CD4-positive, alpha-beta T cell (primary cell): Measurements from ENCODE around the gene TACSTD2. TPM values are rescaled to one million over a fixed set of nuclear protein-coding genes. Genes with fewer than 3 reads are reported as not detected.
A peak's percentile ranks its signal among the peaks of the same experiment; 100 is the strongest.

ENCODE experiments used
- ATAC-seq: fragments of 200-7000 bp; cut with Tn5 transposase; one replicate; pipeline ENCODE4 v1.10.0; 2022; ENCODE audit warnings: mild to moderate bottlenecking; ENCODE audit not compliant: poor library complexity
- CTCF ChIA-PET: fragments of 350-600 bp; sonication (Branson Sonifier 250); formaldehyde crosslinking; loops from one replicate; lab custom pipeline; 2021; ENCODE audit warnings: antibody characterized with exemption, inconsistent platforms; lab: Charles Lee
- POLR2A ChIA-PET: fragments of 350-600 bp; sonication (Branson Sonifier 250); formaldehyde crosslinking; loops from one replicate; lab custom pipeline; 2021; ENCODE audit warnings: antibody characterized with exemption, inconsistent platforms; lab: Charles Lee
- DNase-seq, 14 experiments: peaks; one replicate each; pipeline ENCODE4 v3.0.0-alpha.2; 2013 to 2020; ENCODE audit warnings: mixed read lengths in 2 of 14
- H3K27ac ChIP-seq, 2 donors: one replicate each; pipeline versions ENCODE4 v1.5.1 to v1.7.0; 2013; ENCODE audit warnings: low read length in 2 of 2, low read depth in 1 of 2, mild to moderate bottlenecking in 1 of 2
- H3K27me3 ChIP-seq, 2 experiments: 1 replicate in 1 of 2; 2 replicates in 1 of 2; pipeline versions ENCODE4 v1.6.1 to v1.7.0; 2013; ENCODE audit warnings: low read length in 2 of 2, control low read depth in 1 of 2, mild to moderate bottlenecking in 1 of 2, moderate library complexity in 1 of 2; ENCODE audit not compliant: insufficient read depth in 2 of 2, control insufficient read depth in 1 of 2
- H3K36me3 ChIP-seq: one replicate; pipeline ENCODE4 v1.6.1; 2013; ENCODE audit warnings: low read length, control low read depth; ENCODE audit not compliant: insufficient read depth
- H3K4me1 ChIP-seq: one replicate; pipeline ENCODE4 v1.6.1; 2013; ENCODE audit warnings: low read length, control low read depth; ENCODE audit not compliant: insufficient read depth
- H3K4me3 ChIP-seq: one replicate; pipeline ENCODE4 v1.5.1; 2013; ENCODE audit warnings: mild to moderate bottlenecking, low read length, moderate library complexity
- H3K9me3 ChIP-seq, 2 experiments: 1 replicate in 1 of 2; 2 replicates in 1 of 2; pipeline versions ENCODE4 v1.6.1 to v1.7.0; 2013; ENCODE audit warnings: low read length in 2 of 2, mild to moderate bottlenecking in 2 of 2, control low read depth in 1 of 2, moderate library complexity in 1 of 2; ENCODE audit not compliant: control insufficient read depth in 1 of 2, insufficient read depth in 1 of 2
- H3K27ac Mint-ChIP-seq: one replicate; pipeline ENCODE4 v1.8.0; 2020; ENCODE audit warnings: mixed read lengths
- H3K27me3 Mint-ChIP-seq: one replicate; pipeline ENCODE4 v1.8.0; 2021; ENCODE audit warnings: mixed read lengths
- H3K36me3 Mint-ChIP-seq: one replicate; pipeline ENCODE4 v1.8.0; 2021; ENCODE audit warnings: low read depth, mixed read lengths
- H3K4me1 Mint-ChIP-seq: one replicate; pipeline ENCODE4 v1.8.0; 2021; ENCODE audit warnings: low read depth, mixed read lengths
- H3K4me3 Mint-ChIP-seq: one replicate; pipeline ENCODE4 v1.8.0; 2020; ENCODE audit warnings: mild to moderate bottlenecking, mixed read lengths
- H3K9me3 Mint-ChIP-seq: one replicate; pipeline ENCODE4 v1.8.0; 2020; ENCODE audit warnings: mixed read lengths
- CTCF ChIP-seq: fragments of 200-600 bp; IDR thresholded peaks from one replicate; pipeline ENCODE4 v1.8.0; 2022; ENCODE audit warnings: antibody characterized with exemption, mild to moderate bottlenecking
- intact Hi-C, 2 experiments: fragments of 100-400 bp; cut with DNase I in 1 of 2; cut with micrococcal nuclease in 1 of 2; formaldehyde crosslinking; loops; one replicate each; pipeline versions ENCODE4 v1.15.1 to v1.9.0; 2023 to 2025; cut with DNase I, micrococcal nuclease
- total RNA-seq, 174 experiments: library from RNA in 2 of 174; stranded (reverse) in 2 of 174; gene quantifications; one replicate each; pipeline ENCODE4 v1.2.3 and lab custom pipeline; 2021 to 2026

The TACSTD2 gene
- total RNA-seq, 2 experiments from 2014 or later = 0.36 TPM

- ATAC-seq = no peak
- no peak overlapping the region for H3K27ac Mint-ChIP-seq
Measured at GRCh38 chr1:58620259-58620658, 43.2 kb upstream of the TACSTD2 start.

DNA sequence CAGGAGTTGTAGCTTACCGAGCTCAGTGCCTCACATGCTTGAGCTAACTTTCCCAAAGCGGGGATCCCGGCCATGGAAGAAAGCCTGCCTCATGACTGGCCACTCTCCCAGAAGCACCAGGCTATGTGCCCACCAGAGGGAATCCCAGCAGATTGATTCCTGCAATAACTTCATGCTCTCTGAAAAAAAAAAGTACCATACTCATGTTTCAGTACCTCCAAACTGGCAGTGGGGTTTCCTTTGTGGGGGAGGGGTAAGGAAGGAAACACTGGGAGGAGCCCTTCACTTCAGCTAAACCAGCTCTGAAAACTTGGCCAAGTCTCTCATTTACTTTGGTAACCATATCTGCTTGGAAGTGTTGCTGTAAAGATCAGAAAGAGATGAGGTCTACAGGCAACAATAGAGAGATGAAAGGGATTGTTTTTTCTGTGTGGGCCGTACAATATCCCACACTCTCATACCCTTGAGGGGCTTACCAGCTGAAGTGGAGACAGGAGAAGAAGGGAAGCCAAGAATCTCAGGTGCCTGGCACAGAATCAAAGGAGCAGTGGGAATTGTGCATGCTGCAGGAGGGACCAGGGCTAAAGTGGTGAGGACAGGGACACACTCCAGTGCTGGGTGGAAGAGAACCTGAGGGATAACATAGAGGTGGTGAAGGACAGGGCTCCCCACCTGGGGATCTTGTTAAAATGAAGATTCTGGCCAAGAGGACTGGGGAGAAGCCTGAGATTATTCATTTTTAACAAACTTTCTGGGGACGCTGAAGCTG lies 42.4 kb upstream of the TACSTD2 start:
- Histone ChIP-seq H3K4me1 (peaks cover 7% of the 10 kb centered on the region), H3K4me3 (no peak overlapping the region), H3K27ac (no peak overlapping the region), H3K9me3 (no peaks in the 10 kb centered on the region), H3K36me3 (no peaks in the 10 kb centered on the region), H3K27me3 (peaks cover 4% of the 10 kb centered on the region in 2 experiments)
- intact Hi-C loops = no loop called here
- CTCF ChIA-PET = no interaction called here
- no peak for TF ChIP-seq CTCF
- Mint-ChIP-seq H3K27me3 (peaks cover 15% of the 10 kb centered on the region), H3K27ac (no peak overlapping the region), H3K36me3 (no peaks in the 10 kb centered on the region), H3K9me3 (no peaks in the 10 kb centered on the region), H3K4me3 (no peak overlapping the region), H3K4me1 (peaks cover 13% of the 10 kb centered on the region)
- POLR2A ChIA-PET = interaction anchor here (0.6 kb wide), 1 partner anchor 74 kb away, joined by 5 read pairs; no protein-coding TSS in a partner anchor
- DNase-seq (peak in 1 of 14 experiments; percentile 1), ATAC-seq (no peak)

More at GRCh38 chr1:58620259-58620658, 43.2 kb upstream of the TACSTD2 start:
- no peaks in the 10 kb centered on the region for H3K9me3 Mint-ChIP-seq
- intact Hi-C loops = no loop called here
- no peak overlapping the region for H3K4me3 Mint-ChIP-seq
- POLR2A ChIA-PET = no interaction called here
- Histone ChIP-seq H3K27ac (no peak overlapping the region), H3K36me3 (no peaks in the 10 kb centered on the region), H3K4me3 (no peak overlapping the region), H3K4me1 (peaks cover 7% of the 10 kb centered on the region), H3K27me3 (peaks cover 4% of the 10 kb centered on the region in 2 experiments), H3K9me3 (no peaks in the 10 kb centered on the region)
- no peak for TF ChIP-seq CTCF
- H3K4me1 Mint-ChIP-seq = peaks cover 13% of the 10 kb centered on the region
- DNase-seq = no peak
- H3K36me3 Mint-ChIP-seq = no peaks in the 10 kb centered on the region
- peaks cover 13% of the 10 kb centered on the region for H3K27me3 Mint-ChIP-seq
- CTCF ChIA-PET = no interaction called here

DNA sequence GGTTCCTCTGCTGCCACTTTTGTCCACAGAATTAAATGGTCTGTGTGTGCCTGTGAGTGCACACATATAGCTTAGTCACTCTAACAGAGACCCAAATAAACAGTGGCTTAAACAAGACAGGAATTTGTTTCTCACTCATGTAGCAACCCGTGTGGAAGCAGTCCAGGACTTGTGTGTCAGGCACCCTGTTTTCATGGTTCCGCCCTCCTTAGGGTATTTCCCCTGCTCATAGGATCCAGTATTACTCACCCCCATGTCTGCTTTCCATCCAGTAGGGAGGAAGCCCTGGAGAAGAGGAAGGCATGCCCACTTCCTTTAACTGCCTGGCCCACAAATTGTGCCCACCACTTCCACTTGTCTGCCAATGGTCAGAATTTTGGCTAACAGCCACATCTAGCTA lies 41.3 kb upstream of the TACSTD2 start:
- peaks cover 13% of the 10 kb centered on the region for H3K4me1 Mint-ChIP-seq
- DNase-seq = peak in 3 of 14 experiments; percentile 14 to 75 (median 62)
- no peaks in the 10 kb centered on the region for H3K9me3 Mint-ChIP-seq
- H3K27ac Mint-ChIP-seq = no peak overlapping the region
- ChIA-PET POLR2A (no interaction called here), CTCF (interaction anchor here (0.6 kb wide), 1 partner anchor 1582 kb away, joined by 3 read pairs; no protein-coding TSS in a partner anchor)
- ATAC-seq = peak; percentile 44
- intact Hi-C loops = no loop called here
- H3K27me3 Mint-ChIP-seq = peaks cover 21% of the 10 kb centered on the region
- no peaks in the 10 kb centered on the region for H3K36me3 ChIP-seq
- no peak overlapping the region for H3K4me3 Mint-ChIP-seq
- peaks cover 4% of the 10 kb centered on the region in 2 experiments for H3K27me3 ChIP-seq
- no peak overlapping the region for H3K4me3 ChIP-seq
- H3K27ac ChIP-seq = no peak overlapping the region
- H3K4me1 ChIP-seq = peaks cover 7% of the 10 kb centered on the region
- H3K9me3 ChIP-seq = no peaks in the 10 kb centered on the region
- TF ChIP-seq CTCF = no peak
- H3K36me3 Mint-ChIP-seq = no peaks in the 10 kb centered on the region
